Measurements from ENCODE around the gene TWF2.

The TWF2 gene

DNA sequence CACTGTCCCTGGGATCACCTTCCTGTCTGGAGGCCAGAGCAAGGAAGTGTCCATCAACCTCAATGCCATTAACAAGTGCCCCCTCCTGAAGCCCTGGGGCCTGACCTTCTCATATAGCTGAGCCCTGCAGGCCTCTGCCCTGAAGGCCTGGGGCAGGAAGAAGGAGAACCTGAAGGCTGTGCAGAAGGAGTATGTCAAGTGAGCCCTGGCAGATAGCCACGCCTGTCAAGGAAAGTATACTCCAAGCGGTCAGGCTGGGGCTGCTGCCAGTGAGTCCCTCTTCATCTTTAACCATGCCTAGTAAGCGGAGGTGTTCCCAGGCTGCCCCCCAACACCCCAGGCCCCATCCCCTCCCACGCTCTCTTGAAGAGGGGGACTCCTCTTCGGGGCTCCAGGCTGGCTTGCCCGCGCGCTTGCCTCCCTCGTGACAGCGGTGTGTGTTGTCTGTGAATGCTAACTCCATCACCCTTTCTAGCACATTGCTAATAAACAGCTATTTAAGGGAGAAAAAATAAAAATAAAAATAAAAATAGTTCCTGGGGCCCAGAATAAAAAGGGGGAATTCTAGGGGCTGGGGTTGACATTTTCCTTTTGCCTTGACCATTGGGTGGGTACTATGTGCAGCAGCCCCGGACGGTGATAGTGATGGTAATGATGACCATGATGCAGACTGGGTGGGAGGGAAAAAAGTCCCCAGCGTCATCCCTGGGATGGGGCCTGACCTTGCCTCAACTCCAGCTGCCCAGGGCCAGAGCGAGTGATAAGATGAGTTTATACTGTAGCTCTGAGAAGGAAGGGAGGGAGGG is 44.3 kb downstream of the TWF2 start:
- TF ChIP-seq, protein P1, sequence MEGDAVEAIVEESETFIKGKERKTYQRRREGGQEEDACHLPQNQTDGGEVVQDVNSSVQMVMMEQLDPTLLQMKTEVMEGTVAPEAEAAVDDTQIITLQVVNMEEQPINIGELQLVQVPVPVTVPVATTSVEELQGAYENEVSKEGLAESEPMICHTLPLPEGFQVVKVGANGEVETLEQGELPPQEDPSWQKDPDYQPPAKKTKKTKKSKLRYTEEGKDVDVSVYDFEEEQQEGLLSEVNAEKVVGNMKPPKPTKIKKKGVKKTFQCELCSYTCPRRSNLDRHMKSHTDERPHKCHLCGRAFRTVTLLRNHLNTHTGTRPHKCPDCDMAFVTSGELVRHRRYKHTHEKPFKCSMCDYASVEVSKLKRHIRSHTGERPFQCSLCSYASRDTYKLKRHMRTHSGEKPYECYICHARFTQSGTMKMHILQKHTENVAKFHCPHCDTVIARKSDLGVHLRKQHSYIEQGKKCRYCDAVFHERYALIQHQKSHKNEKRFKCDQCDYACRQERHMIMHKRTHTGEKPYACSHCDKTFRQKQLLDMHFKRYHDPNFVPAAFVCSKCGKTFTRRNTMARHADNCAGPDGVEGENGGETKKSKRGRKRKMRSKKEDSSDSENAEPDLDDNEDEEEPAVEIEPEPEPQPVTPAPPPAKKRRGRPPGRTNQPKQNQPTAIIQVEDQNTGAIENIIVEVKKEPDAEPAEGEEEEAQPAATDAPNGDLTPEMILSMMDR (IDR thresholded peaks at IDR 0.05; ENCODE audit: low read depth, low read length, missing control alignments): no peak
- no peak for DNase-seq (ENCODE audit: low read depth)
- in situ Hi-C loops (cut with HindIII; ENCODE audit: low sequenced_read_pairs): no loop called here
- no peak overlapping the region for H3K4me3 ChIP-seq (ENCODE audit: low read depth, low read length)

DNA sequence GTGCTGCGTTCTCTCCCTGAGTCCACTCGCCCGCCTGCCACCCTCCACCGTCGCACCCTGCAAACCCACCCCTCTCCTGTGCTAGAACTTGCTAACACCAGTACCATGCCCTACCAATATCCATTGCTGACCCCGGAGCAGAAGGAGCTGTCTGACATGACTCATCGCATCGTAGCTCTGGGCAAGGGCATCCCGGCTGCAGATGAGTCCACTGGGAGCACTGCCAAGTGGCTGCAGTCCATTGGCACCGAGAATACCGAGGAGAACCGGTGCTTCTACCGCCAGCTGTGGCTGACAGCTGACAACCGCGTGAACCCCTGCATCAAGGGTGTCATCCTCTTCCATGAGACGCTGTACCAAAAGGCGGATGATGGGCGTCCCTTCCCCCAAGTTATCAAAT is 45.9 kb downstream of the TWF2 start:
- in situ Hi-C loops (cut with HindIII; ENCODE audit: low sequenced_read_pairs): no loop called here
- TF ChIP-seq, protein P1 (IDR thresholded peaks at IDR 0.05; ENCODE audit: low read depth, low read length, missing control alignments): no peak
- H3K4me3 ChIP-seq (ENCODE audit: low read depth, low read length): no peak overlapping the region
- DNase-seq (ENCODE audit: low read depth): no peak

DNA sequence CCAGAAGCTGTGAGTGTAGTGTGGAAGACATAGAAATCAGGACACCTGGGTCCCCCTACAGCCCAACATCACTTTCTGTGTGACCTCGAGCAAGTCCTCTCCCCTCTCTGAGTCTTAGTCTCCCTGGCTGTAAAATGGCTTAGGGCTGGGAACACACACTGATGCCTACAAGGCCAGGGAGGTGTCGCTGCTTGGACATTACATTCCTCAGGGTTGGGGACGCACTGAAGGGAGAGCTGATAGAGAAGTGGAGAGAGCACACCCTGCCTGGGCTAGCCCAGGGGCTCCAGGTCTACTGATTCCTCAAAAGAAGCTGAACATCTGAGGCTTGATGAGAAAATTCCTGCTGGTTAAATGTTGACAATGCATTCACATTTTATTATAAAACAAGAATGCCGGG is 47.3 kb downstream of the TWF2 start:
- in situ Hi-C loops (cut with HindIII; ENCODE audit: low sequenced_read_pairs): no loop called here
- DNase-seq (ENCODE audit: low read depth): no peak
- TF ChIP-seq, protein P1 (IDR thresholded peaks at IDR 0.05; ENCODE audit: low read depth, low read length, missing control alignments): no peak
- H3K4me3 ChIP-seq (ENCODE audit: low read depth, low read length): no peak overlapping the region

DNA sequence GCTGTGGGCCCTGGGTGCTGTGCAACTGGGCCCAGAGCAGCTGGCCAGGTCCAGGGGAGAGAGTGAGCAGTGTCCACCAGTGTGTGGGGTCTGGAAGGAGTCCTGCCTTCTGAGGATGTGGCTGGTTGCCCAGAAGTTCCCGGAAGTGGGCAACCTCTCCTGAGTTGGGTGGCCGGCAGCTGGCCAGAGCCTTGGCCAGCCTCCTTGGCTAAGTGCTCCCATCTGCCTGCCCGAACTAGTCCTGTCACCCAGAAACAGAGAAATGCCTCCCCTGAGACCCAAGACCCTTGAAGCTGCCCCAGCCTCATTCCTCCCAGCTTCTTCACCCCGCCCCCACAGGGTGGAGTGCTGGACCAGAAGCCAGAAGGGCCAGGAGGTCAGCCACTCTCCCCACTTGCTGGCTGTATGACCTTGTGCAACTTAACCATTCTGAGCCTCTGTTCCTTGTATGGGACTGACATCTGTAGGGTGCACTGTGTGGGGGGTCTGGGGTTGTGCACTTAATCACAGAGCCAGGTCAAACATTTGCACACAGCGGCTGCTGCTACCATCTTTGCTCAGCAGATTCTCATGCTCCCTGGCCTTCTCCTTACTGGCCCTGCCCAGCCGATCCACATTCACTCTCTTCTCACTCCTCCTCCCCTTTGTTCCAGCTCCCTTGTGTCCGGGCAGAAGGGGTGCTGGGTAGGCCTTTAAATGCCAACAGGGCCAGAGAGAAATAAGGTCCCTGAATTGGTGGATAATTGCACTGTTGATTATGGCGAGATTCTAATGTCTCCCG is 48.5 kb downstream of the TWF2 start:
- in situ Hi-C loops (cut with HindIII; ENCODE audit: low sequenced_read_pairs): no loop called here
- no peak overlapping the region for H3K4me3 ChIP-seq (ENCODE audit: low read depth, low read length)
- peak; percentile 31 for DNase-seq (ENCODE audit: low read depth)
- TF ChIP-seq, protein P1 (IDR thresholded peaks at IDR 0.05; ENCODE audit: low read depth, low read length, missing control alignments): no peak

DNA sequence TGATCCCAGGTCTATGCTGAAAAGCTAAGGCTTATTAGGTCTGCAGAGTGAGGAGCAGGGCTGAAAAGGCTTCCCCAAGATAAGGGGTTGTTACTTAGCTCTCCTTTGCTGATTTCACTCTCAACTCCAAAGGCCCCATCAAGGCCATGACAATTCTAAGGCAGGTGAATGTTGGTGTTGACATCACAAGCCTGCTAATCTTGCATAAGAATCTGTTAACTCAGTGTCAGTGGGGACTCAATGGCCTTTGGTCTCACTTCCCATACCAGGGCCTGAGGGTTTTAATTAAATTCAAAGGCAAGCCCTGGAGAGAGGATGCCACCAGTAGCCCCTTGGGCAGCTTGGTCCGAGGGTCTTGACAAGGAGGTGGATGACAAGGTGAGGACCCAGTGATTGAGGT is 50.4 kb downstream of the TWF2 start:
- no peak for DNase-seq (ENCODE audit: low read depth)
- TF ChIP-seq, protein P1 (IDR thresholded peaks at IDR 0.05; ENCODE audit: low read depth, low read length, missing control alignments): no peak
- H3K4me3 ChIP-seq (ENCODE audit: low read depth, low read length): no peak overlapping the region
- in situ Hi-C loops (cut with HindIII; ENCODE audit: low sequenced_read_pairs): no loop called here

DNA sequence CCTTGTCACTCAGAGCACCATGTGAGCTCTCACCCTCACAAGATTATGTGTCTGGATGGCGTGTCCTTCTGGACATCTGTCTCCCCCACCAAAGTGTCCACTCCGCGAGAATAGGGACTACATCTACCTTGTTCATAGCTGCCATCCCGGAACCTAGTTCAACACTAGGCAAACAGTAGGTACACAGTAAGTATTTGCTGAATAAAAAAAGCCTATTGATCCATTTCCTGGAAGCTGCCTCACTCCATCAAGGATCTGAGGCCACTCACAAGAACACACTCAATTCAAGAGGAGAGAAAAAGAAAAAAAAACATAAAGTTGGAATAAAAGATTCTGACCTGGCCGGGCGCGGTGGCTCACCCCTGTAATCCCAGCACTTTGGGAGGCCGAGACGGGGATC is 52.2 kb downstream of the TWF2 start:
- no peak for DNase-seq (ENCODE audit: low read depth)
- in situ Hi-C loops (cut with HindIII; ENCODE audit: low sequenced_read_pairs): no loop called here

More for the DNA sequence above, 52.2 kb downstream of the TWF2 start:
- TF ChIP-seq, protein P1 (IDR thresholded peaks at IDR 0.05; ENCODE audit: low read depth, low read length, missing control alignments): no peak
- H3K4me3 ChIP-seq (ENCODE audit: low read depth, low read length): no peak overlapping the region
